ENCODE results near the gene CNTNAP5. TPM values are rescaled to one million over a fixed set of nuclear protein-coding genes. Genes with fewer than 3 reads are reported as not detected.

The CNTNAP5 gene
- total and polyA plus RNA-seq, 2 donors (not counting 3 experiments of a cell fraction or from before 2014, with no cell fraction given): not detected

- no peak for FAIRE-seq
These were observed 548.0 kb downstream of the CNTNAP5 start for GRCh38 chr2:124572934-124573634.

More at GRCh38 chr2:124572934-124573634, 548.0 kb downstream of the CNTNAP5 start:
- Histone ChIP-seq H3K79me2 (ENCODE audit: control insufficient read depth, insufficient read depth, low read length) (no peaks in the 10 kb centered on the region), H3K9me1 (replicated peaks; ENCODE audit: control insufficient read depth, extremely low read depth, insufficient read depth, low read length) (no peaks in the 10 kb centered on the region), H3K4me1 (ENCODE audit: control insufficient read depth, extremely low read depth, insufficient read depth, low read length) (no peaks in the 10 kb centered on the region), H3K36me3 (ENCODE audit: control insufficient read depth in 2 of 2, extremely low read depth in 1 of 2, insufficient read depth in 2 of 2, low read length in 2 of 2) (no peaks in the 10 kb centered on the region), H3K9ac (replicated peaks; ENCODE audit: extremely low read depth, insufficient read depth, low read length) (no peak overlapping the region), H3K27me3 (ENCODE audit: control insufficient read depth in 2 of 2, insufficient read depth in 2 of 2, low read length in 2 of 2) (no peaks in the 10 kb centered on the region), H3K9me3 (replicated peaks; ENCODE audit: control insufficient read depth, insufficient read depth, low read length) (peaks cover 11% of the 10 kb centered on the region), H2AFZ (ENCODE audit: low read depth, low read length) (no peak overlapping the region), H4K20me1 (replicated peaks; ENCODE audit: control insufficient read depth, extremely low read depth, insufficient read depth, low read length) (no peaks in the 10 kb centered on the region), H3K27ac (ENCODE audit: insufficient read depth, low read depth, low read length) (no peak overlapping the region), H3K4me2 (ENCODE audit: insufficient read depth, low read length) (no peak overlapping the region), H3K4me3 (replicated peaks in 1 of 3; ENCODE audit: insufficient read depth in 1 of 3, low read depth in 1 of 3, low read length in 3 of 3) (no peak overlapping the region)
- dilution Hi-C loops (cut with MboI; ENCODE audit: extremely low pct_ligation_motif_present, low sequenced_read_pairs): no loop called here
- CTCF ChIA-PET: no interaction called here
- TF ChIP-seq GATA2 (IDR thresholded peaks at IDR 0.05; ENCODE audit: insufficient read depth, insufficient read length, low read depth, low read length) (no peak), FOS (IDR thresholded peaks at IDR 0.05; ENCODE audit: borderline replicate concordance, insufficient read depth, low read length) (no peak), CTCF (IDR thresholded peaks at IDR 0.05; ENCODE audit: extremely low read depth in 1 of 2, insufficient read depth in 1 of 2, low read depth in 1 of 2, low read length in 2 of 2) (no peak), MYC (IDR thresholded peaks at IDR 0.05; ENCODE audit: low read depth, low read length) (no peak), EZH2 (IDR thresholded peaks at IDR 0.05; ENCODE audit: borderline replicate concordance, low read depth, low read length, severe bottlenecking) (no peak), POLR2A (IDR thresholded peaks at IDR 0.05; ENCODE audit: low read depth, low read length) (no peak), JUN (IDR thresholded peaks at IDR 0.05; ENCODE audit: borderline replicate concordance, insufficient read depth, insufficient read length, low read depth) (no peak), POLR2AphosphoS5 (IDR thresholded peaks at IDR 0.05; ENCODE audit: insufficient read depth, low read depth, low read length) (no peak), MAX (IDR thresholded peaks at IDR 0.05; ENCODE audit: insufficient read depth, insufficient read length) (no peak)
- POLR2A ChIA-PET: no interaction called here
- no peak for DNase-seq (ENCODE audit: low read depth, low spot score)
- no TSS peak for BruUV-seq (replicated peaks)
- intact Hi-C loops (cut with micrococcal nuclease): no loop called here

Measured in endothelial cell of umbilical vein (primary cell).